HG03460 (cell line): ENCODE measurements around the gene TBX20.
"Not testable (repeated sequence)": the region's sequence is repeated elsewhere in the genome, so short reads cannot be mapped to it uniquely, and the experiment has no call there.

Source experiments
- ATAC-seq: cut with Tn5 transposase; IDR thresholded peaks from one replicate; pipeline ENCODE4 v1.9.1; 2021; ENCODE audit not compliant: unreplicated experiment

TBX20 gene

GRCh38 chr7:35256256-35257175 is 2.6 kb upstream of the TBX20 start:
- ATAC-seq = no peak

GRCh38 chr7:35255443-35256255 is 1.7 kb upstream of the TBX20 start:
- no peak for ATAC-seq

- ATAC-seq = no peak
Measured at GRCh38 chr7:35254496-35255442, 869 bp upstream of the TBX20 start.

GRCh38 chr7:35253460-35253709 is 515 bp downstream of the TBX20 start:
- no peak for ATAC-seq

- no peak for ATAC-seq
Measured at GRCh38 chr7:35252612-35253459, 1.1 kb downstream of the TBX20 start.

- no peak for ATAC-seq
Measured at GRCh38 chr7:35251606-35252310, 2.1 kb downstream of the TBX20 start.

GRCh38 chr7:35250941-35251340 is 3.0 kb downstream of the TBX20 start:
- no peak for ATAC-seq

GRCh38 chr7:35250452-35250851 is 3.4 kb downstream of the TBX20 start:
- no peak for ATAC-seq

GRCh38 chr7:35249537-35249907 is 4.4 kb downstream of the TBX20 start:
- no peak for ATAC-seq

- ATAC-seq = no peak
Measured at GRCh38 chr7:35248576-35249536, 5.0 kb downstream of the TBX20 start.

- no peak for ATAC-seq
Measured at GRCh38 chr7:35246819-35247218, 7.1 kb downstream of the TBX20 start.

- ATAC-seq = no peak
Measured at GRCh38 chr7:35241884-35242283, 12.0 kb downstream of the TBX20 start.

GRCh38 chr7:35241436-35241835 is 12.5 kb downstream of the TBX20 start:
- ATAC-seq = no peak

- not testable (repeated sequence) for ATAC-seq
Measured at GRCh38 chr7:35241008-35241407, 12.9 kb downstream of the TBX20 start.

GRCh38 chr7:35238456-35238855 is 15.4 kb downstream of the TBX20 start:
- not testable (repeated sequence) for ATAC-seq

- no peak for ATAC-seq
Measured at GRCh38 chr7:35232994-35233393, 20.9 kb downstream of the TBX20 start.

GRCh38 chr7:35231221-35231620 is 22.7 kb downstream of the TBX20 start:
- ATAC-seq = not testable (repeated sequence)

- not testable (repeated sequence) for ATAC-seq
Measured at GRCh38 chr7:35229116-35229780, 24.7 kb downstream of the TBX20 start.
